ENCODE measurements around the gene THADA.
A peak's percentile ranks its signal among the peaks of the same experiment; 100 is the strongest.
"Not testable (repeated sequence)": the region's sequence is repeated elsewhere in the genome, so short reads cannot be mapped to it uniquely, and the experiment has no call there.

THADA gene

DNA sequence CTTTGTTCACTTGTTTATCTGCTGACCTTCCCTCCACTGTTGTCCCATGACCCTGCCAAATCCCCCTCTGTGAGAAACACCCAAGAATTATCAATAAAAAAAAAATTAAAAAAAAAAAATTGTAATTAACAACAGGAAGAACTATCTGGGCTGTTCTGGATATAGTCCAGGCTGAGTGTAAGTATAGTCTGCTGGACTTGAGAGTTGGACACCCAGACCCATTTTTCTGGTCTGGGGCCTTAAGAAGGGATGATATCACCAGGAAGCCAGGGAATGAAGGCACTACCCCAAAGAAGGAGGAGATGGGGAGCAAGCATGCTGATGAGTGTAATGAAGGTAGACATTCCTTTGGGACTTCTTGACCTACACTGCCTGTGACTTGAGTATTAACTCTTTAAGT lies 297.3 kb downstream of the THADA start:
- DNase-seq, result no peak

- DNase-seq, result not testable (repeated sequence)
Measured at GRCh38 chr2:43297740-43298139, 298.1 kb downstream of the THADA start.

- peak; percentile 48 for DNase-seq
Measured at GRCh38 chr2:43294973-43295603, 300.8 kb downstream of the THADA start.

DNA sequence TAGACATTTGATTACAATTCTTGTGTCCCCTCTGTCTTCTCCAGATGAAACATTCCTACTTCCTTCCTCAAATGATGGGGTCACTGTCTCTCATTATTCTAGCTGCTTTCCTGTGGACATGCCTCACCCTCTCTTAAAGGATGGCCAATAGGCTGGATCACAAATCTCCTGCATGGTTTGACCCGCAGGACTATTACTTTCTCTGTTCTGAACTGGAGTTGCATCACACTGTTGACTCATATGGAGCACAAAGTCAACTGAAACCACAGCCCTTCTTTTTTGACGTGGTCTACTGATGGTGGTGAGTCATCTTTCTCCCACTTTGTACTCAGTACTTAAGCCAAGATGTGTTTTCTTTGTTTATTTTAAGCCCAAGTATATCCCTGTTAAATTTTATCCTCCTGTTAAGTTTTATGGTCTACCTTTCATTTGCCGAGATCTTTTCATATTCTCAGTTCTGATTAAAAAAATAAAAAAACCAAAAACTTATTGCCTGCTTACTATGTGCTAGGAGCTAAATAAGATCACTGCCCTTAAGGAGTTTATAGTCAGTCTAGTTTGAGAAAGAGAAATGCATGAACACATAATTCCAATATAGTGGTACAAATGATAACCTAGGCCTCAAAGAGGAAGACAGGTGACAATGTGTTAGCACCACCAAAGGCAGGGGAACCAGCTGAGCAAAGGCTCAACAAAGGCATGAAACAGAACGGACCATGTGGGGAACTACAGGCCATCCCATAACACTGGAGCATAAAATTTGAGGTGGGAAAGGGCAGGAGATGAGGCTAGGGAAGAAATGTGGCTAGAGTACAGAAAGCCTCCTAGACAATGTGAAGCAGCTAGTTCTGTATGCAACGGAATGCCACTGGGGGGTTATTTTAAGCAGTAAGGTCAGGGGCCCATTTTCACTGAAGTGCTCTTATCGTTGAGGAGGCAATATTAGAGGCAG lies 301.8 kb downstream of the THADA start:
- DNase-seq, result peak; percentile 98

DNA sequence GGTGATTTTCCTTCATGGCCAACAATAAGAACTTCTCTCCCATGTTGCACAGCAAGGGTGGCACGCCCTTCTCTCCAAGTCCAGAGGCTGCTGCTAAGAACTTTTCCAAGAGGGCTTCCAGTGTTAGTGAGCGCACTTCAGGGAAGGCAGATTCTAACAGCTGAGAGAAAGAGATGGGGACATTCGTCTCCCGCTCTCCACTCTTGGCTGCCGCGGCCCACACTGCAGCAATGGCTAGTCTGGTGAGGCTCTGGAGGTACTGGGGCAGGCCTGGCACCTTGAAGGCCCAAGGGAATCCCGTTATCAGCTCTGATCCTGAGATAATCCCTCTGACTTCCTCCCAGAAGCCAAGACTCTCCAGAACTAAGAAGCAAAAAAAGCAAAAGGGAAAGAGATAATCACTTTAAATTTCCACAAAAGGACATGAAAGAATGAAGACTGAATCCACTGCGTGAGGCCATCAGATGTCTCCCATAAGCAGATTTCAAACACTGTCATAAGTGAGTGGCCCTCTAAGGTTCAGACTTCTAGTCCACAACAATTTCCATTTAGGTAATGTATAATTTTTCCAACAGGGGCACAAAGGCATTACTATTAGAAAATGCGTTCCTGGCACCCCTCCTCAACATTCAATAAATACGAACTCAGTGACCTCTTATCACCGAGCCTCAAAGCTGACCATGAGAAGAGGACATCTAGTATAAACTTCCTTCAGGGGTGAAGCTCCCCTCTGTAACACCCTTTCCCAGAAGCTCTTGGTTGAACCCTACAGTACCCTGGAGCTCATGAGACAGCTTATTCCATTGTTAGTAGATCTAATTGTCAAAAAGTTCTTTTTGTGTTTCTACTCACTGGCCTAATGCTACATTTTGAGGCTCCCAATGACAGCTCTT lies 302.7 kb downstream of the THADA start:
- no peak for DNase-seq

GRCh38 chr2:43292297-43292696 lies 303.5 kb downstream of the THADA start:
- no peak for DNase-seq

- no peak for DNase-seq
Measured at GRCh38 chr2:43289331-43289730, 306.5 kb downstream of the THADA start.

DNA sequence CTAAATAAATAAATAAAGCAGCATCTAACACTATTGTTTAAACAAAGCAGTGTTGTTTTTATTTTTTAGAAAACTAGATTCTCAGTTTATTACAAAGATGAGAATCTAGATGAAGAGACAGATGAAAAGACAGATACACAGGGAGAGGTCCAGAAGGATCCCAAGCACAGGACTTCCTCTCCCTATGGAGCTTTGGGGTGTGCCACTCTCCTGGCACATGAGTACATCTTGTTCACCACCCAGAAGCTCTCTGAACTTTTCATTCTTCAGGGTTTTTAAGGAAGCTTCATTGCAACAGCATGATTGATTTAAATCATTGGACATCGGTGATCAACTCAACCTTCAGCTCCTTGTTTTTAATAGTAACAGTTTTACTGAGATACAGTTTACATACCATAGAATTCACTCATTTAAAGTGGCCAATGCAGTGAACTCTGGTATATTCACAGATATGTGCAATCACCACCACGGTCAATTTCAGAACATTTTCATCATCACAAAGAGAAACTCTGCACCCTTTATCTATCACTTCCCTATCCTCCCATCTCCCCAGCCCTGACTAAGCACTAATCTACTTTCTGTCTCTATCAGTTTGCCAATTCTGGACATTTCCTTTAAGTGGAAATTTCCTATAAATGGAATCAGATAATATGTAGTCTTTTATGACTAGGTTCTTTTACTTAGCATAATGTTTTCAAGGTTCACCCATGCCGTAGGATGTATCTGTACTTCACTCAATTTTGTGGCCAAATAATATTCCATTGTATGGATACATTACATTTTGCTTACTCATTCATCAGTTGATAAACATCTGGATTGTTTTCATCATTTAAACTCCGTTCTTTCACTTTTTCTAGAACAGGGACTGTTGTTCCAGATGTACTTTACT lies 307.2 kb downstream of the THADA start:
- DNase-seq, result no peak

DNA sequence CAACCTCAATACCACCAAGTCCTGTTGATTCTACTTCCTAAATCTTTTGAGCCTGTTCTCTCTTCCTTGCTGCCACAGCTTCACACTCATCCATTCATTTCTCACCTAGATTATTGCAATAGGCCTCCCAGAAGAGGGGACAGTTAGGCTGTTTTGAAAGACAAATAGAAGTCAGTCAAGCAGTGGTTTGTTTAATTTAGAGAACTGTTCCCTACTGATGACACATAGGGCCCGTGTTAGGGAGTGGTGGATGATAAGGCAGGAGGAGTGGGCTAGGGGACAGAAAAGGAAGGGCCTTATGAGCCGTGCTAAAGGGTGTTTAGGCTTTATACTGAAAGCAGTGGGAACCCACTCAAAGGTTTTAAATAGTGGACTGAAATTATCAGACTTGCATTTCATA lies 309.9 kb downstream of the THADA start:
- DNase-seq, result no peak

- no peak for DNase-seq
Measured at GRCh38 chr2:43284967-43285366, 310.9 kb downstream of the THADA start.

- not testable (repeated sequence) for DNase-seq
Measured at GRCh38 chr2:43284347-43284746, 311.5 kb downstream of the THADA start.

DNA sequence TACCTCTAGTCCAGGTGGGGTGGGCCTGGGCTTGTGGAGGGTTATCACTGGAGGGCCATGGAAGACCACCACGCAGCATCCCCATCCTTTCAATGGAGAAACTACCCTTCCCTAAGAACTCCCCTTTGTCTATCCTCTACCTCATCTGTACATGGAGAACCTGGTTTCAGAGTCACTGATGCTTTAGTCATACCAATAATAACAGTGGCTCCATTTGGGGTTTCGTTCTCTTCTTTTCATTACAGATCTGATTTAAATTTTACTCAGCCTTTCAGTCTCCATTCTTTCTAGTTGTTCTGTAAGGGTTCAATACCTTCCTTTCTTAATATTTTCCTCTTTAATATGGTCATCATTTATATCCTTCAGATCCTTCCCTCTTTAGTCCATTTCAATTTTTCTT lies 314.8 kb downstream of the THADA start:
- DNase-seq, result no peak

- DNase-seq, result no peak
Measured at GRCh38 chr2:43279317-43279840, 316.5 kb downstream of the THADA start.

GRCh38 chr2:43278564-43279220 lies 317.1 kb downstream of the THADA start:
- DNase-seq, result no peak

DNA sequence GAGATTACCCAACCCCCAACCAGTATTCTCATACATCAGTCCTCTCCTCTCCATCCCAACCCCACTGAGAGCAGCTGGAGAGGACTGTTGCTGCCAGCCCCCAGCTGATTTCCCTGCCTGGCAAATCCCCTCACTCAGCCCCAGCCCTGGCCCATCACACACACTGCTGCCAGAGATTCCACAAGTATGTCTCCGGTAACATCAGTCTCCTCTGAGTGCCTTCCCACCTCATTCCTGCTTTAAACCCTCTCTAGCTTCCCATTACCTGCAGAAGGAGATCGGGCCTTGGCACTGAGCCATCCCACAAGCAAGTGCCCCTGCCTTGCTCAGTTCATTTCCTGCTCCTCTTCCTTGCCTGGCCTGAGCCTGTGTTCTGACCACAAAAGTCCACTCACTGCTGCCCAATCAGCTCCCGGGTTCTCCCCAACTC lies 318.9 kb downstream of the THADA start:
- no peak for DNase-seq

GRCh38 chr2:43276266-43276941 lies 319.4 kb downstream of the THADA start:
- DNase-seq, result no peak

GRCh38 chr2:43274721-43275120 lies 321.1 kb downstream of the THADA start:
- DNase-seq, result no peak

DNA sequence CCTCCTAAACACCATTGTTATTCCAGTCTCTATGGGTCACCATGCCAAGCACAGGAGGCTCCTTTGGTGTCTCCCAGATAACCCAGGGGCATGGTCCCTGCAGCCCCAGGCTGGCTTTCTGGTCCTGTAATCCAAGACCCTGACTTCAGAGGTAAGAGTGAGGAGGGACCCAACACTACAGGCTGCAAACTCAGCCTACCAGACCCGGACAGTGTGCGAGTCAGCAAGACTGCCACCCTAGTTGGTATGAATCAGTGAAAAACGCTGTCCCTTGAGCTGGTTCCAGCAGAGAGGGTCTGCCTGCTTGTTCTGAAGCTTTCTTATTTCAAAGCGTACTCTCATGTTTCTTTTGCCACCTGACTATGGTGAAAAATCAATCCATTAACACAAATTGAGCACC lies 321.8 kb downstream of the THADA start:
- DNase-seq, result peak; percentile 20

DNA sequence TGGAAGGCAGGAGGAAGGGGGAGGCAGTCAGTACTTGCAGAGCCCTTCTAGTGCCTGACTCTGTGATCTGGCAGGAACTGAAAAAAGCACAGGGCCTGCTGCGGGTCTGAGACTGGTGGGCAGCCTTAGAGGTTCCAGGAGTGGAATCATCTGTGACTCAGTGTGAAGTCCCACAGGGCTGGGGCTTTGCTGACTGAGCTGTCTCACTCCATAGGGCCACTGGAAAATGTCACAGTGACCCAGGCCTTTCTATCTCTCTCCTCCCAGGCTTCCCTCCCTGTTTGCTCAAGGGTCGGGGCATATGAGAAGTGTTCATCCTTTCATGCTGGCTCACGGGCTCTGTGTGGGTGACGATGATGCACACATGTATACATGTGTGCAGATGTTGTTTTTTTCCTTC lies 322.3 kb downstream of the THADA start:
- peak; percentile 36 for DNase-seq

DNA sequence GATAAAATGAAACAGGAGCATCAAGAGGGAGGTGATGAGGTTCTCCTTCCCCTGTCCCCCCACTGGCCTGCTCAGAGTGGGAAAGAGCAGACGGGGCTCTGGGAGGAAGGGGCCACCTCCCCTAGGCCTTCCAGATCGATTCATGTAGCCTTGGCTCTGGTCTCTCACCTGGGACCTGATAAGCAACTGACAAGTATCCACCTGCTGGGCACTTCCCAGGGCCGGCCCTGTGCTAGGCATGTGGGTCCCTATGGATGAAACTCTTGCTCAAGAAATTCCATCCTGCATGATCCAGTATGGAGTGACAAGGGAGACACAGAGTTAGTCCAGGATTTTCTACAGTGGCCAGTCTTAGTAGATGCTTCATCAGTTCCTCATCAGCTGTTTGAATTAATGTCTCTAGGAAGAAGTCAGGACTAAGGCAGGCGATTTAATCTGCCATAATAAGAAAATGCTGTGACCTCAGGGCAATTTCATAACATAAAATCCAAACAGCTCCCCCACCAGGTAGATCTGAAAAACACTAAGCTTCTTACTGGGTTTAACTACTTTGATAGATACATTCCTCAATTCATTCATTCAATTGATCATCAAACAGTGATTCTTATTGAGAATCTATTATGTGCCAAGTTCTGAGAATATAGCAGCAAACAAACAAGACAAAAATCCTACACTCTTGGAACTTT lies 324.8 kb downstream of the THADA start:
- no peak for DNase-seq
